Kidney epithelial cell (primary cell): ENCODE results near the gene SLC35E2B. TPM values are rescaled to one million over a fixed set of nuclear protein-coding genes. Genes with fewer than 3 reads are reported as not detected.

Experiments used
- DNase-seq: peaks from one replicate; pipeline ENCODE4 v3.0.0-alpha.2; 2010; ENCODE audit warnings: low read depth
- H3K27me3 ChIP-seq: 2 replicates; pipeline ENCODE4 v1.6.0; 2011; ENCODE audit warnings: low read length; ENCODE audit not compliant: control insufficient read depth, insufficient read depth
- H3K36me3 ChIP-seq: 2 replicates; pipeline ENCODE4 v1.5.1; 2011; ENCODE audit warnings: low read length; ENCODE audit not compliant: control insufficient read depth, insufficient read depth
- H3K4me3 ChIP-seq: 2 replicates; pipeline ENCODE4 v1.5.1; 2011; ENCODE audit warnings: low read depth, mild to moderate bottlenecking, control low read depth, low read length
- total RNA-seq: library from RNA; depleted of rRNA; stranded (reverse); fragments of >200 nt; gene quantifications from 2 replicates; pipeline ENCODE4 v1.2.3, GENCODE V29; 2015
- TF ChIP-seq, protein P1 (sequence below): IDR thresholded peaks from 2 replicates; pipeline ENCODE4 v1.5.1; 2011; ENCODE audit warnings: mild to moderate bottlenecking, moderate library complexity, low read length, control low read depth, inconsistent platforms; ENCODE audit not compliant: insufficient read depth, poor library complexity, severe bottlenecking

SLC35E2B gene
- total RNA-seq, 1 donor from 2014 or later: 28.0 TPM

DNA sequence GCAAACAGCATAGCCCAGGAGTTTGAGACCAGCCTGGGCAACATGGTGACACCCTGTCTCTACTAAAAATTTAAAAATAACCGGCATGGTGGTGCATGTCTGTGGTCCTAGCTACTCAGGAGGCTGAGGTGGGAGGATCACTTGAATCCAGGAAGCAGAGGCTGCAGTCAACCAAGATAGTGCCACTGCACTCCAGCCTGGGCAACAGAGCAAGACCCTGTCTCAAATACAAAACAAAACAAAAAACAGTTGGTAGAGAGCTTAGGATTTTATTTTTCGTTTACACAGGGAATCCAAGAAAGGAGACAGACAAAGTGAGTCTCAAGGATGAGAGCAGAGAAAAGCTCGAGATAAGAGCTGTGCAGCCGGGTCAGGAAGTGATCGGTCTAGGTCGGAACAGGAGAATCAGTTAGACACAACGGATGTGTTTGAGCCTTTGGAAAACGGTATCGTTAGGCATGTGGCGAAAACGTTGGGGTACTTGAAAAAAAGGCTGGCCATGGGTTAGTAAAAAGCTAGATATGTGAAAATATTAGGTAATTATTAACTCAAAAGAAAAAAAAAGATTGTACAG, 79.0 kb downstream of the SLC35E2B start:
- Histone ChIP-seq H3K36me3 (no peaks in the 10 kb centered on the region), H3K4me3 (no peak overlapping the region), H3K27me3 (no peaks in the 10 kb centered on the region)
- no peak for DNase-seq
- TF ChIP-seq, protein P1, sequence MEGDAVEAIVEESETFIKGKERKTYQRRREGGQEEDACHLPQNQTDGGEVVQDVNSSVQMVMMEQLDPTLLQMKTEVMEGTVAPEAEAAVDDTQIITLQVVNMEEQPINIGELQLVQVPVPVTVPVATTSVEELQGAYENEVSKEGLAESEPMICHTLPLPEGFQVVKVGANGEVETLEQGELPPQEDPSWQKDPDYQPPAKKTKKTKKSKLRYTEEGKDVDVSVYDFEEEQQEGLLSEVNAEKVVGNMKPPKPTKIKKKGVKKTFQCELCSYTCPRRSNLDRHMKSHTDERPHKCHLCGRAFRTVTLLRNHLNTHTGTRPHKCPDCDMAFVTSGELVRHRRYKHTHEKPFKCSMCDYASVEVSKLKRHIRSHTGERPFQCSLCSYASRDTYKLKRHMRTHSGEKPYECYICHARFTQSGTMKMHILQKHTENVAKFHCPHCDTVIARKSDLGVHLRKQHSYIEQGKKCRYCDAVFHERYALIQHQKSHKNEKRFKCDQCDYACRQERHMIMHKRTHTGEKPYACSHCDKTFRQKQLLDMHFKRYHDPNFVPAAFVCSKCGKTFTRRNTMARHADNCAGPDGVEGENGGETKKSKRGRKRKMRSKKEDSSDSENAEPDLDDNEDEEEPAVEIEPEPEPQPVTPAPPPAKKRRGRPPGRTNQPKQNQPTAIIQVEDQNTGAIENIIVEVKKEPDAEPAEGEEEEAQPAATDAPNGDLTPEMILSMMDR: no peak

DNA sequence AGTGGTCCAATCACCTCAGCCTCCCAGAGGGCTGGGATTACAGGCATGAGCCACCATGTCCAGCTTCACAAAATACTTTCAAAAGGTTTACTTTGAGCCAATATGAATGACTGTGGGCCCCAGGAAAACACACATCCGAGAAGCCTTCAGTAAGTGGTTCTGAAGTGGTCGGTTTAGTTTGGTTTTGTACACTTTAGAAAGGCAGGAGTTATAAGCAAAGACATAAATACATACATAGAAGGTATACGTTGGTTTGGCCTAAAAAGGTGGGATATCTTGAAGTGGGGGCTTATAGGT, 80.5 kb downstream of the SLC35E2B start:
- Histone ChIP-seq H3K36me3 (no peaks in the 10 kb centered on the region), H3K4me3 (no peak overlapping the region), H3K27me3 (no peaks in the 10 kb centered on the region)
- no peak for DNase-seq
- TF ChIP-seq, protein P1: no peak

DNA sequence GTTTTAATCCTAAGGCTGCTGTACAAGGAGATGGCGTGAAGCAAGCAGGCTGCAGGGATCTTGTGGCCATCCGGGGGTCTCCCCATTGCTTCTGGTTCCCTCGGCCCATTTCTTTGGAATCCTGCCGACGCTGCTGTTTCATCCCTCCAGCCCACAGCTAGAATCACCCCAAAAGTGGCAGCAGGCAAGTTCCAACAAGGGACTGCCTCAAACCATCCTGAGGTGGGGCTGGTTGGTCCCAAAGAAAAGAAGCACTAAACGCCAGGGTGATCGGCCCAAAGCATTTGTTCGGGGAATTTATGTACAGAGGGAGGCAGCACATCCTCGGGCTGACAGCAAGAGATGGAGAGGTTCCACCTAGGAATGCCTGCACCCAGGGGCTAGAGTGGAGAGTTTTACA, 81.8 kb downstream of the SLC35E2B start:
- Histone ChIP-seq H3K36me3 (no peaks in the 10 kb centered on the region), H3K4me3 (no peak overlapping the region), H3K27me3 (no peaks in the 10 kb centered on the region)
- no peak for DNase-seq
- TF ChIP-seq, protein P1: no peak

DNA sequence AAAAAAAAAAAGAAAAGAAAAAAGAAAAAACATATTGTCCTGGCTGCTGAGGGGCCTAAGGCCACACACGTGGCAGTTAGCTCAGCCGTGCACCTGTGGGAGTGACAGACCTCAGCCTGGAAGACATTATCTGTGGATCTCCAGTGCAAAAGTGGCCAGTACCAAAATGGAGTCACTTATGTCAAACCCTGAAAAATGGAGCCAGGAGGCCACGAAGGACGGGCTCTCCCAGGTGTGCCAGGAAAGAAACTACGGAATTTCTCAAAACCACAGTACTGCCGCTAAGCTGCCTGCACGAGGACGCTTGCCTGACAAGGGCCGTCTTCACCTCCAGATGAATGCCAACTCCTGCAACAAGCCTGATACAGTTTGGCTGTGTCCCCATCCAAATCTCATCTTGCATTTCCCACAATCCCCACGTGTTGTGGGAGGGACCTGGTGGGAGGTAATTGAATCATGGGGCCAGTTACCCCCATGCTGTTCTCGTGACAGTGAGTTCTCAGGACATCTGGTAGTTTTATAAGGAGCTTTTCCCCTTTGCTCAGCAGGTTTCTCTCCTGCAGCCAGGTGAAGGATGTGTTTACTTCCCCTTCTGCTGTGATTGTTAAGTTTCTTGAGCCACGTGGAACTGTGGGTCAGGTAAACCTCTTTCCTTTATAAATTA, 82.6 kb downstream of the SLC35E2B start:
- TF ChIP-seq, protein P1: no peak

More for the DNA sequence above, 82.6 kb downstream of the SLC35E2B start:
- Histone ChIP-seq H3K36me3 (no peaks in the 10 kb centered on the region), H3K27me3 (no peaks in the 10 kb centered on the region), H3K4me3 (no peak overlapping the region)
- DNase-seq: no peak

Other genes starting within 250 kb of the SLC35E2B start
- gene ATAD3C, start 243.1 kb downstream of the SLC35E2B start, total RNA-seq: 0.38 and 0.75 TPM in 2 replicates
- 31.4 and 37.8 TPM in 2 replicates for gene ATAD3B, start 221.0 kb downstream of the SLC35E2B start, total RNA-seq
- 51.5 and 53.6 TPM in 2 replicates for gene ATAD3A, start 180.6 kb downstream of the SLC35E2B start, total RNA-seq
- gene TMEM240, start 152.2 kb downstream of the SLC35E2B start, total RNA-seq: 2.8 and 3.9 TPM in 2 replicates
- 69.0 and 87.3 TPM in 2 replicates for gene SSU72, start 117.9 kb downstream of the SLC35E2B start, total RNA-seq
- gene FNDC10, start 92.7 kb downstream of the SLC35E2B start, total RNA-seq: 8.0 and 9.2 TPM in 2 replicates
- 55.5 and 56.8 TPM in 2 replicates for gene MIB2, start 77.3 kb downstream of the SLC35E2B start, total RNA-seq
- 4.9 and 6.5 TPM in 2 replicates for gene MMP23B, start 60.6 kb downstream of the SLC35E2B start, total RNA-seq
- 23.3 and 27.0 TPM in 2 replicates for gene CDK11B, start 33.8 kb downstream of the SLC35E2B start, total RNA-seq
- 14.2 and 14.9 TPM in 2 replicates for gene CDK11A, start 31.6 kb upstream of the SLC35E2B start, total RNA-seq
- gene NADK, start 85.7 kb upstream of the SLC35E2B start, total RNA-seq: 63.9 and 68.1 TPM in 2 replicates
- gene GNB1, start 198.3 kb upstream of the SLC35E2B start, total RNA-seq: 257 and 261 TPM in 2 replicates
- gene CALML6, start 222.5 kb upstream of the SLC35E2B start, total RNA-seq: 0.04 TPM in 1 of 2 replicates, not detected in the other
- 0.92 and 3.2 TPM in 2 replicates for gene TMEM52, start 226.5 kb upstream of the SLC35E2B start, total RNA-seq